Activated CD4-positive, alpha-beta T cell treated with anti-CD3 and anti-CD28 coated beads, Interleukin-2, amount 10 ng/mL, durations not matched to agents 24 days and 14 days (primary cell): Measurements from ENCODE around the gene MORN2. TPM values are rescaled to one million over a fixed set of nuclear protein-coding genes. Genes with fewer than 3 reads are reported as not detected.

Experiments
- DNase-seq: peaks from one replicate; pipeline ENCODE4 v3.0.0; 2022
- H3K27ac Mint-ChIP-seq: one replicate; pipeline ENCODE4 v1.8.0; 2022; ENCODE audit warnings: mild to moderate bottlenecking, mixed read lengths
- H3K27me3 Mint-ChIP-seq: one replicate; pipeline ENCODE4 v1.8.0; 2022; ENCODE audit warnings: mixed read lengths
- H3K36me3 Mint-ChIP-seq: one replicate; pipeline ENCODE4 v1.8.0; 2022; ENCODE audit warnings: low read depth, mild to moderate bottlenecking, mixed read lengths
- H3K4me1 Mint-ChIP-seq: one replicate; pipeline ENCODE4 v1.8.0; 2021; ENCODE audit warnings: mixed read lengths
- H3K4me3 Mint-ChIP-seq: one replicate; pipeline ENCODE4 v1.8.0; 2022; ENCODE audit warnings: mild to moderate bottlenecking, moderate library complexity, mixed read lengths
- H3K9me3 Mint-ChIP-seq: one replicate; pipeline ENCODE4 v1.8.0; 2021; ENCODE audit warnings: mixed read lengths
- intact Hi-C: fragments of 100-400 bp; cut with micrococcal nuclease; formaldehyde crosslinking; loops from one replicate; pipeline ENCODE4 v1.15.1; 2023
- total RNA-seq: library from RNA; stranded (reverse); gene quantifications from 2 replicates; pipeline ENCODE4 v1.2.3, GENCODE V29; 2022

Gene MORN2
- total RNA-seq, 1 donor from 2014 or later = 5.9 TPM

DNA sequence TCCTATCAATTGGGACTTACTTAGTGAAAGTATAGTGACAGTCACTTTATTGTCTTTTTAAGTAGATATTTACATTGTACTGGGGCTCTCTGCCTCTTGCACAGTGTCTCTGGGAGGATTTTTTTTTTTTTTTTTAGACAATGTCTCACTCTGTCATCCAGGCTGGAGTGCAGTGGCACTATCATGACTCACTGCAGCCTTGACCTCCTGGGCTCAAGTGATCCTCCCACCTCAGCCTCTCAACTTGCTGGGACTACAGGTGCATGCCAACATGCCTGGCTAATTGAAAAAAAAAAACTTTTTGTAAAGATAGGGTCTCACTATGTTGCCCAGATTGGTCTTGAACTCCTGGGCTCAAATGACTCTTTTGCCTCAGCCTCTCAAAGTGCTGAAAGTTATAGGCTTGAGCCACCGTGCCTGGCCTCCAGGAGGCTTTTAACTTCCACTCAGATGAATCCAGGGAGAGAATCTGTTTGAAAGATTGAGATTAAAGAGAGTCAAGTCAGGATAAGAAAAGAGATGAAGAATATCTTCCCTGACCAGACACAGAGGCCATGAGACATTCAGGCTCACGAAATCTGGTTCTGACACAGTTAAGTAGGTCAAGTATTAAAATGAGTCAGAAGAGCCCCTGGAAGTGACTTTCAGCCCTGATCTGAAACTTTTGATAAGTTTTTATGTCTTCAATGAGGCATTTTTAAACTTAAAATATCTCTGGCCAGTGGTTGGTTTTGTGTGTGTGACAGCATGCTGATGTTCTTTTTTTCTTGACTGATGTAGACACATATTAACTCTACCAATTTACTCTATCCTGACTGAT lies 32.2 kb downstream of the MORN2 start:
- H3K4me1 Mint-ChIP-seq = peaks cover 15% of the 10 kb centered on the region
- H3K27ac Mint-ChIP-seq = peak overlapping the region; percentile 5
- H3K27me3 Mint-ChIP-seq = peaks cover 1% of the 10 kb centered on the region
- H3K9me3 Mint-ChIP-seq = no peaks in the 10 kb centered on the region
- no peak for DNase-seq
- intact Hi-C loops = no loop called here
- H3K4me3 Mint-ChIP-seq = no peak overlapping the region
- no peaks in the 10 kb centered on the region for H3K36me3 Mint-ChIP-seq

DNA sequence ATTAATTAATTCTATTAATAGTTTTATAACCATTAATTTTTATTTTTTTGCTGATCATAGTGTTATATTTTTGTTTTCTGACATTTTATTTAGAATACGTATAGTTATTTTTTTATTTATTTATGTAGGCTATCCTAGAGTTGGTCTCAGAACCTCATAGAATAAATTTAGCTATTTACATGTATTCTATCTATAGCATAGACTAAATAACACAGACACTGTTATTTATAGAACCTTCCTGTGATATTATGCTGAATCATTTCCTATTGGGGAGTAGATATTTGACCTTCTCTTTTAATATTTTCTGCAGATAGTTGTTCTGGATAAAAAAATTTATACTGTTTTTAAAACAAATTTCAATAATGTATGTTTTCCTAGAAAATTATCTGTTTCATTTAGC lies 34.1 kb downstream of the MORN2 start:
- no peak overlapping the region for H3K4me3 Mint-ChIP-seq
- H3K27ac Mint-ChIP-seq = no peak overlapping the region
- intact Hi-C loops = no loop called here
- no peaks in the 10 kb centered on the region for H3K36me3 Mint-ChIP-seq
- H3K4me1 Mint-ChIP-seq = peaks cover 15% of the 10 kb centered on the region
- peaks cover 4% of the 10 kb centered on the region for H3K27me3 Mint-ChIP-seq
- no peaks in the 10 kb centered on the region for H3K9me3 Mint-ChIP-seq
- DNase-seq = no peak

DNA sequence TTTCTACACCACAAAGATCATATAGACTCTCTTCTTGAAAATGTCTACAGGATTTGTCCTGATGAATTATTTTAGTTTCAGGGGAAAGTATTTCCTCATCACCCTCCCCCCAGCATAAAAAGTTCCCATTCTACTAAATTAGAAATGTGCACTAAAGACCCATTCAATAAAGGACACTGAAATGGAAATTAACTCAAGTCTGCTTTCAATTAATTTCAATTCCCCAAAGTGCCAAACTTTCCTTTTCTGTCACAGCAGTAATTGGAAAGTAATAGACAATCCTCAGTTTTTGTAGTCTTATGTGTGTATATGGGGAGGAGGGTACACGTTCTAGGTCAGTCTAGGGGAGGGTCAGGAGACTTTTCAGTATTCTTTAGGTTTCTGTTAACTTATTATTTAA lies 35.4 kb downstream of the MORN2 start:
- Mint-ChIP-seq H3K4me1 (peaks cover 15% of the 10 kb centered on the region), H3K27ac (no peak overlapping the region), H3K36me3 (no peaks in the 10 kb centered on the region), H3K27me3 (peaks cover 6% of the 10 kb centered on the region), H3K4me3 (no peak overlapping the region), H3K9me3 (no peaks in the 10 kb centered on the region)
- DNase-seq = no peak
- intact Hi-C loops = no loop called here

DNA sequence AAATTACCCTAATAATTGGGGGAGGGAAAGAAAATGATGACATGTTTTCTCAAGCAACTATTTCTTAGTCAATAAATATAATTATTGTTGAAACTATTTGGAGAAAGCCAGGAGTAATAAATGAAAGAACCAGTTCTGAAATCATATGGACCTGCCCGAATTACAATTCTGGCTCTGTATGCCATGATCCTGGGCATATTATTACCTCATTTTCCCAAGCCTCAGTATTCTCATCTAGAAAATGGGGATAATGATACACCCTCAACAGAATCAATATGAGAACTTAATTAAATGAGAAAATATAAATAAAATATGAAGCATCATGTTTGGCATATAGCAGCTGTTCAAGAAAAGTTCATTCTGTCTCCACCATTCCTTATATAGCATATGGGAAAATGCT lies 36.8 kb downstream of the MORN2 start:
- intact Hi-C loops = no loop called here
- H3K27ac Mint-ChIP-seq = no peak overlapping the region
- peaks cover 6% of the 10 kb centered on the region for H3K27me3 Mint-ChIP-seq
- no peak overlapping the region for H3K4me3 Mint-ChIP-seq
- H3K36me3 Mint-ChIP-seq = no peaks in the 10 kb centered on the region
- no peak for DNase-seq
- no peaks in the 10 kb centered on the region for H3K9me3 Mint-ChIP-seq
- H3K4me1 Mint-ChIP-seq = peaks cover 14% of the 10 kb centered on the region

DNA sequence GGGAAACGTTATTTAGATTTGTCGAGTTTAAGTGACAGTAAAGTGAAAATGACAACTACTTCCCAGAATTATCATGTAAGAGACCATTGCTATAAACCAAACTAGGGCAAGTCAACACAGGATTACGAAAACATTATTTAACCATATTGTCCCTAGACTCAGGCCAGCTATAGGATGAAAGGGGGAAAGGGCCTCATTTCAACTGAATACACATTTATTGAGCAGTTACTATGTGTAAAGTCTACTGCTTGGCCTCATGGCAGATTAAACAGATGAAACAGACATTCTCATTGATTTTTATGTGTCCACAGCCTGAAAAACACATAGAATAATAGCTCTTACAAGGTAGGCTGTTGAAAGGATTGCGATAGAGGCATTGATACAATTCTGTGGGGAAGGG lies 46.6 kb downstream of the MORN2 start:
- no peak for DNase-seq
- H3K4me3 Mint-ChIP-seq = no peak overlapping the region
- H3K27me3 Mint-ChIP-seq = peaks cover 38% of the 10 kb centered on the region
- no peak overlapping the region for H3K27ac Mint-ChIP-seq
- no peaks in the 10 kb centered on the region for H3K36me3 Mint-ChIP-seq
- no peaks in the 10 kb centered on the region for H3K4me1 Mint-ChIP-seq
- H3K9me3 Mint-ChIP-seq = no peaks in the 10 kb centered on the region
- intact Hi-C loops = no loop called here

DNA sequence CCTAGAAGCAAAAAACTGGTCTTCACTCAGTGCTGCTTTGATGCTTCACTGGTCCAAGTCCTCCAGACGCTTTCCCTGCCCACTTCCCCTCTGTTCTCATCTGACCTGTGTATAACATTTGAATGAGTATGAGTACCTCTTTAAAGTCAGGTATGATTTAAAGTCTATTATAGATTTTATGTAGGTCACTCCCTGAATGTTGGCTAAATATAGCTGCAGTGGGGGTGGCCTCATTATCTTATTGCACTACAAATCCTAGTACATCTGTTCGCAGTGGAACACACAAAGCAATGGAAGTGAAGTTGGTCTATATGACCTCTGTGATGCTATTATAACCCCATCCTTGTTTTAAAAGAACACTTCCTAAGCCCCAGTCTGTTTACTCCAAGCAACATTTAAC lies 47.1 kb downstream of the MORN2 start:
- no peaks in the 10 kb centered on the region for H3K4me1 Mint-ChIP-seq
- no peaks in the 10 kb centered on the region for H3K36me3 Mint-ChIP-seq
- H3K27ac Mint-ChIP-seq = no peak overlapping the region
- no peak overlapping the region for H3K4me3 Mint-ChIP-seq
- intact Hi-C loops = no loop called here
- H3K9me3 Mint-ChIP-seq = no peaks in the 10 kb centered on the region
- peaks cover 36% of the 10 kb centered on the region for H3K27me3 Mint-ChIP-seq
- no peak for DNase-seq

DNA sequence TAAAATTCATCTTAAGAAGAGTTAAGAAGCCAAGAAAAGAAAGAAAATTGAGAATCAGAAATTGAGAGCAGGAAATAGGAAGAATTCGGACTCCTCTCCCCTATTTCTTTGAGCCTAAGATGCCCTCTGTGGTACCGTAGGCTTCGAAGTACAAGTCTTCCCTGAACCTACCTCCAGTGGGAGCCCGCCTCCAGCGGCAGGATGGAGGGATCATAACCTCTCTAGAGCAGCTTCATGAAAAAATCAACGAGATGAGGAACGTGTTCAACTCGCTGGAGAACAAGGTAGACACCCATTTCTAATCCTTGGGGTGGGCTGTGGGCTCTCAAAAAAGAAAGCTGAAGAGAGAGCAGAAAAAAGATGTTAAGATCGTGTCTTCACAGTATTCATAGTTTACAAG lies 50.2 kb downstream of the MORN2 start:
- Mint-ChIP-seq H3K36me3 (no peaks in the 10 kb centered on the region), H3K9me3 (no peaks in the 10 kb centered on the region), H3K4me1 (no peaks in the 10 kb centered on the region), H3K27me3 (peaks cover 31% of the 10 kb centered on the region), H3K27ac (no peak overlapping the region), H3K4me3 (no peak overlapping the region)
- intact Hi-C loops = no loop called here
- no peak for DNase-seq

DNA sequence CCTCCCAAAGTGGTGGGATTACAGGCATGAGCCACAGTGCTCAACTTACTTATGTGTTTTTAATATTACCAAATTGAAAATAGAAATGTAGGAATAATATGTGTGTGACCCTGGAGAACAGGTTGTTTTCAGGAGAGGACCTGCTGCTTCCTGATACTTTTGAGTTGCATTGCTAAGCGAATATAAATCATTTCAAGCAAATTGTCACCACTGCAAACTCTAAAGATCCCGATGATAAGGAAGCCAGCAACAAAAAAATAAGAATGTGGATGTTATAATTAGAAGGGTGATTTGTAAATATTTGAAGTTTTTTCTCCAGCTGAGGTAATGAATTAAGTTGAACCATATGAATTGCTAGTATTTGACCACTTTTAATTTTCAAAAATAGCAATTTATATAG lies 54.8 kb downstream of the MORN2 start:
- no peak for DNase-seq
- Mint-ChIP-seq H3K9me3 (no peaks in the 10 kb centered on the region), H3K4me1 (no peaks in the 10 kb centered on the region), H3K27ac (no peak overlapping the region), H3K27me3 (peaks cover 13% of the 10 kb centered on the region), H3K36me3 (no peaks in the 10 kb centered on the region), H3K4me3 (no peak overlapping the region)
- intact Hi-C loops = no loop called here

Other genes starting within 250 kb of the MORN2 start
- 56.0 and 57.4 TPM in 2 replicates for gene GALM, start 209.9 kb upstream of the MORN2 start, total RNA-seq
- gene SRSF7, start 124.6 kb upstream of the MORN2 start, total RNA-seq = 415 and 419 TPM in 2 replicates
- 35.8 and 36.7 TPM in 2 replicates for gene GEMIN6, start 97.8 kb upstream of the MORN2 start, total RNA-seq
- 21.0 and 24.3 TPM in 2 replicates for gene DHX57, start within 50 bp of the MORN2 start, total RNA-seq
- gene ARHGEF33, start 13.9 kb downstream of the MORN2 start, total RNA-seq = 0.09 TPM in 1 of 2 replicates, not detected in the other
- gene SOS1, start 245.1 kb downstream of the MORN2 start, total RNA-seq = 66.1 and 74.5 TPM in 2 replicates